Measurements from ENCODE around the gene LRATD1.

GRCh38 chr2:14677039-14677438 is 44.5 kb downstream of the LRATD1 start:
- TF ChIP-seq CTCF (IDR thresholded peaks at IDR 0.05) (no peak), POLR2A (IDR thresholded peaks at IDR 0.05) (no peak)

Data from esophagus squamous epithelium (tissue), 4 donors.